Measurements from ENCODE around the gene RAD51C. TPM values are rescaled to one million over a fixed set of nuclear protein-coding genes. Genes with fewer than 3 reads are reported as not detected.
"Not testable (repeated sequence)": the region's sequence is repeated elsewhere in the genome, so short reads cannot be mapped to it uniquely, and the experiment has no call there.

The RAD51C gene
- total and polyA plus RNA-seq, 5 donors from 2014 or later: 12.7 to 89.3 (median 53.9) TPM

DNA sequence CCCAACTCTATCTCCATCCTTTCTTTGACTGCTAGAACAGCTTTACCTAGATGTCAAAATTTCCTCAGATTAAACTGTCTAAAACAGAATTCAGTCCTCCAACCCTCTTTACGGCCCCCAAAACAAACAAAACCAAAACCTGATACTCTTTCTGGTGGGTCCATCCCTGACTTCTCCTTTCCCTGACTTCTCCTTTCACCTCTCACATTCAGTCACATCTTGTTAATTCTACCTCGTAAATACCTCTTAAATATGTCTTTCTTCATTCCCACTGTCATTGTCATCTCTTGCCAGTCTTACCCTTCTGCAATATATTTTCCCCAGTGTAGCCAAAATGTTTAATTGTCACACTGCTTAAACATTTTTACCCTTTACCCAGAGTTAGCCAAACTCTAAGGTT lies 67.8 kb downstream of the RAD51C start:
- Histone ChIP-seq H3K36me3 (ENCODE audit: control insufficient read depth, insufficient read depth, low read length) (no peaks in the 10 kb centered on the region), H3K4me3 (ENCODE audit: low read depth, low read length) (no peak overlapping the region), H3K4me1 (ENCODE audit: control insufficient read depth, insufficient read depth, low read length, poor library complexity, severe bottlenecking) (peaks cover 20% of the 10 kb centered on the region), H3K27me3 (ENCODE audit: control insufficient read depth, insufficient read depth, low read length) (peaks cover 36% of the 10 kb centered on the region), H3K9me3 (ENCODE audit: control insufficient read depth in 2 of 2, low read length in 2 of 2) (no peaks in the 10 kb centered on the region), H3K27ac (ENCODE audit: insufficient read depth, low read length, poor library complexity, severe bottlenecking) (no peak overlapping the region)
- H3K4me3 Mint-ChIP-seq: no peak overlapping the region
- peaks cover 0 to 3% (median 0%) of the 10 kb centered on the region in 7 donors for H3K9me3 Mint-ChIP-seq
- DNase-seq: no peak
- H3K27me3 Mint-ChIP-seq: peaks cover 83% of the 10 kb centered on the region
- no peaks in the 10 kb centered on the region for H3K36me3 Mint-ChIP-seq
- peaks cover under 1 to 11% (median 7%) of the 10 kb centered on the region in 4 donors for H3K4me1 Mint-ChIP-seq
- no peak overlapping the region for H3K27ac Mint-ChIP-seq
- ATAC-seq (ENCODE audit: low read depth in 2 of 2): no peak

GRCh38 chr17:58763263-58763662 lies 70.9 kb downstream of the RAD51C start:
- H3K27me3 Mint-ChIP-seq: peaks cover 66% of the 10 kb centered on the region
- no peak overlapping the region for H3K4me3 ChIP-seq (ENCODE audit: low read depth, low read length)
- H3K4me3 Mint-ChIP-seq: no peak overlapping the region
- no peak for DNase-seq
- no peak overlapping the region for H3K27ac ChIP-seq (ENCODE audit: insufficient read depth, low read length, poor library complexity, severe bottlenecking)
- H3K9me3 Mint-ChIP-seq: no peaks in the 10 kb centered on the region
- H3K27ac Mint-ChIP-seq: no peak overlapping the region
- peaks cover 24% of the 10 kb centered on the region for H3K27me3 ChIP-seq (ENCODE audit: control insufficient read depth, insufficient read depth, low read length)
- H3K4me1 Mint-ChIP-seq: no peaks in the 10 kb centered on the region
- H3K4me1 ChIP-seq (ENCODE audit: control insufficient read depth, insufficient read depth, low read length, poor library complexity, severe bottlenecking): no peaks in the 10 kb centered on the region
- no peaks in the 10 kb centered on the region for H3K36me3 Mint-ChIP-seq
- ATAC-seq (ENCODE audit: low read depth in 2 of 2): no peak
- H3K9me3 ChIP-seq (ENCODE audit: control insufficient read depth in 2 of 2, low read length in 2 of 2): no peaks in the 10 kb centered on the region
- no peaks in the 10 kb centered on the region for H3K36me3 ChIP-seq (ENCODE audit: control insufficient read depth, insufficient read depth, low read length)

GRCh38 chr17:58764373-58764772 lies 72.0 kb downstream of the RAD51C start:
- no peaks in the 10 kb centered on the region for H3K36me3 Mint-ChIP-seq
- Histone ChIP-seq H3K4me1 (ENCODE audit: control insufficient read depth, insufficient read depth, low read length, poor library complexity, severe bottlenecking) (no peaks in the 10 kb centered on the region), H3K27ac (ENCODE audit: insufficient read depth, low read length, poor library complexity, severe bottlenecking) (no peak overlapping the region), H3K27me3 (ENCODE audit: control insufficient read depth, insufficient read depth, low read length) (peaks cover 26% of the 10 kb centered on the region), H3K36me3 (ENCODE audit: control insufficient read depth, insufficient read depth, low read length) (no peaks in the 10 kb centered on the region), H3K4me3 (ENCODE audit: low read depth, low read length) (no peak overlapping the region), H3K9me3 (ENCODE audit: control insufficient read depth in 2 of 2, low read length in 2 of 2) (no peaks in the 10 kb centered on the region)
- H3K4me3 Mint-ChIP-seq: no peak overlapping the region
- H3K9me3 Mint-ChIP-seq: no peaks in the 10 kb centered on the region
- peaks cover 58% of the 10 kb centered on the region for H3K27me3 Mint-ChIP-seq
- no peaks in the 10 kb centered on the region for H3K4me1 Mint-ChIP-seq
- DNase-seq (no peak), ATAC-seq (ENCODE audit: low read depth in 2 of 2) (no peak)
- no peak overlapping the region for H3K27ac Mint-ChIP-seq

- H3K27ac ChIP-seq (ENCODE audit: insufficient read depth, low read length, poor library complexity, severe bottlenecking); ATAC-seq (ENCODE audit: low read depth in 2 of 2); H3K27me3 ChIP-seq (ENCODE audit: control insufficient read depth, insufficient read depth, low read length); H3K36me3 ChIP-seq (ENCODE audit: control insufficient read depth, insufficient read depth, low read length); H3K4me3 Mint-ChIP-seq; H3K4me3 ChIP-seq (ENCODE audit: low read depth, low read length); H3K9me3 ChIP-seq (ENCODE audit: control insufficient read depth in 2 of 2, low read length in 2 of 2); H3K4me1 Mint-ChIP-seq; H3K4me1 ChIP-seq (ENCODE audit: control insufficient read depth, insufficient read depth, low read length, poor library complexity, severe bottlenecking); H3K27ac Mint-ChIP-seq; H3K36me3 Mint-ChIP-seq; H3K9me3 Mint-ChIP-seq; DNase-seq: not testable (repeated sequence)
- H3K27me3 Mint-ChIP-seq: peaks cover 21% of the 10 kb centered on the region
These were observed 86.1 kb downstream of the RAD51C start for GRCh38 chr17:58778482-58778881.

DNA sequence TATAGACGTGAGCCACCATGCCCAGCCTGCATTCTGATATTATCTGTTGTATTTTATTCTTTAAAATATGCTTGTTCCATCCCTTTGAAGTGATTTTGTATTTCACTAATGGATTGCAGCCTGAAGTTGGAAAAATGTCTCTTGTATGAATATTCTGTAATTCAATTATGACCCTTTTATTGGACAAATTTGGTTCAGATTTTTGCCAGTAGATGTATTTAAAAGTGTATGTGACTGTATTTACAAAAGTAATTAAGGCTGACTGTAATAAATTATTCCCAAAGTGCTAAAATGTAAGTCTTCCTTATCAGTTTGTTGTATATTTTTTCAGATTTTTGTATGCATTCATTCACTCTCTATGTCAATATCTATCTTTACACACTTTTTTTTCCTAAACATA lies 87.0 kb downstream of the RAD51C start:
- H3K4me1 ChIP-seq (ENCODE audit: control insufficient read depth, insufficient read depth, low read length, poor library complexity, severe bottlenecking): no peaks in the 10 kb centered on the region
- H3K27ac ChIP-seq (ENCODE audit: insufficient read depth, low read length, poor library complexity, severe bottlenecking): no peak overlapping the region
- H3K4me3 Mint-ChIP-seq: no peak overlapping the region
- no peaks in the 10 kb centered on the region for H3K9me3 Mint-ChIP-seq
- no peaks in the 10 kb centered on the region for H3K9me3 ChIP-seq (ENCODE audit: control insufficient read depth in 2 of 2, low read length in 2 of 2)
- no peaks in the 10 kb centered on the region for H3K36me3 Mint-ChIP-seq
- ATAC-seq (ENCODE audit: low read depth in 2 of 2): no peak
- H3K4me1 Mint-ChIP-seq: no peaks in the 10 kb centered on the region
- no peak overlapping the region for H3K4me3 ChIP-seq (ENCODE audit: low read depth, low read length)
- peaks cover 14% of the 10 kb centered on the region for H3K27me3 Mint-ChIP-seq
- H3K36me3 ChIP-seq (ENCODE audit: control insufficient read depth, insufficient read depth, low read length): no peaks in the 10 kb centered on the region
- no peak for DNase-seq
- peaks cover 2% of the 10 kb centered on the region for H3K27me3 ChIP-seq (ENCODE audit: control insufficient read depth, insufficient read depth, low read length)
- H3K27ac Mint-ChIP-seq: no peak overlapping the region

DNA sequence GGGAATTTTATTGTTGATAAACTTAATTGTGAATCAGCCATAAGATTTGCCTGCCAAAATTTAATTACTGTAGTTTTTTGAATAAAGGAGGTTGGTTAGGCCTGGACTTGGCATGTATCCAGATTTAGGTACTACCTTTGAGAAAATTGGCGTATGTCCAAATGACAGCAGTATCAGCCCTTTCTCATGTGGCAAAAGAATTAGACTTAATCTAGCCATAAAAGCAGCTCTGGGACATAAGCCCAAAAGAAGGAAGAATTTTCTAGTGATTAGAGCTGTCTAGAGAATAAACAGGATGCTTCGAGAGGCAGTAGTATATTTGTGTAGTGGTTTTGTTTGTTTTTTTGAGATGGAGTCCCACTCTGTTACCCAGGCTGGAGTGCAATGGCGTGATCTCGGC lies 91.0 kb downstream of the RAD51C start:
- Histone ChIP-seq H3K27me3 (ENCODE audit: control insufficient read depth, insufficient read depth, low read length) (peaks cover 4% of the 10 kb centered on the region), H3K9me3 (ENCODE audit: control insufficient read depth in 2 of 2, low read length in 2 of 2) (no peaks in the 10 kb centered on the region), H3K4me1 (ENCODE audit: control insufficient read depth, insufficient read depth, low read length, poor library complexity, severe bottlenecking) (no peaks in the 10 kb centered on the region), H3K36me3 (ENCODE audit: control insufficient read depth, insufficient read depth, low read length) (no peaks in the 10 kb centered on the region), H3K27ac (ENCODE audit: insufficient read depth, low read length, poor library complexity, severe bottlenecking) (no peak overlapping the region), H3K4me3 (ENCODE audit: low read depth, low read length) (no peak overlapping the region)
- H3K9me3 Mint-ChIP-seq: no peaks in the 10 kb centered on the region
- H3K27ac Mint-ChIP-seq: no peak overlapping the region
- peaks cover 10% of the 10 kb centered on the region for H3K27me3 Mint-ChIP-seq
- no peak overlapping the region for H3K4me3 Mint-ChIP-seq
- H3K36me3 Mint-ChIP-seq: no peaks in the 10 kb centered on the region
- no peak for DNase-seq
- H3K4me1 Mint-ChIP-seq: no peaks in the 10 kb centered on the region
- no peak for ATAC-seq (ENCODE audit: low read depth in 2 of 2)

DNA sequence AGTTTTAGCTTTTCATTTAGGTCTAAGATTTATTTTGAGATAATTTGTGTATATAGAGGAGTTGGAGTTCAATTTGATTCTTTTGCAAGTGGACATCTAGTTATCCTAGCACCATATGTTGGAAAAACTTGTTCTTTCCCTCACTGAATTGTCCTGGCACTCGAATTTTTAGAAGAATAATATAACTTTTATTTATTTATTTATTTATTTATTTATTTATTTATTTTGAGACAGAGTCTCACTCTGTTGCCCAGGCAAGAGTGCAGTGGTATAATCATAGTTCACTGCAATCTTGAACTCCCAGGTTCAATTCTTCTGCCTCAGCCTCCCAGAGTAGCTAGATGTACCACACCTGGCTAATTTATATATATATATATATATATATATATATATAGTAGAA lies 92.7 kb downstream of the RAD51C start:
- Mint-ChIP-seq H3K4me3 (no peak overlapping the region), H3K9me3 (no peaks in the 10 kb centered on the region), H3K4me1 (no peaks in the 10 kb centered on the region), H3K27me3 (peaks cover 8% of the 10 kb centered on the region), H3K27ac (no peak overlapping the region), H3K36me3 (no peaks in the 10 kb centered on the region)
- Histone ChIP-seq H3K36me3 (ENCODE audit: control insufficient read depth, insufficient read depth, low read length) (no peaks in the 10 kb centered on the region), H3K4me3 (ENCODE audit: low read depth, low read length) (no peak overlapping the region), H3K27ac (ENCODE audit: insufficient read depth, low read length, poor library complexity, severe bottlenecking) (no peak overlapping the region), H3K9me3 (ENCODE audit: control insufficient read depth in 2 of 2, low read length in 2 of 2) (no peaks in the 10 kb centered on the region), H3K27me3 (ENCODE audit: control insufficient read depth, insufficient read depth, low read length) (peaks cover 6% of the 10 kb centered on the region), H3K4me1 (ENCODE audit: control insufficient read depth, insufficient read depth, low read length, poor library complexity, severe bottlenecking) (no peaks in the 10 kb centered on the region)
- DNase-seq: no peak
- no peak for ATAC-seq (ENCODE audit: low read depth in 2 of 2)
